A673 (cell line): ENCODE measurements around the gene RNASE7. TPM values are rescaled to one million over a fixed set of nuclear protein-coding genes. Genes with fewer than 3 reads are reported as not detected.
A peak's percentile ranks its signal among the peaks of the same experiment; 100 is the strongest.

Source experiments
- BruUV-seq: library from RNA; stranded (reverse); fragments of 400-500 nt; replicated peaks from 2 replicates; lab custom pipeline; 2021; lab: Mats Ljungman, UMichigan
- CTCF ChIA-PET: fragments of 300-600 bp; sonication (Branson Sonifier 250); formaldehyde crosslinking; loops from one replicate; lab custom pipeline; 2022; ENCODE audit warnings: antibody characterized with exemption; lab: Charles Lee
- POLR2A ChIA-PET: fragments of 300-600 bp; sonication (Branson Sonifier 250); formaldehyde crosslinking; loops from one replicate; lab custom pipeline; 2022; ENCODE audit warnings: antibody characterized with exemption; ENCODE audit not compliant: low non-redundant PET; lab: Charles Lee
- DNase-seq: peaks from one replicate; pipeline ENCODE4 v3.0.0-alpha.2; 2015; ENCODE audit warnings: low spot score
- H3K27ac ChIP-seq: fragments of 200-600 bp; sonication (generic); 2 replicates; pipeline ENCODE4 v1.5.1; 2016; ENCODE audit warnings: mixed run types, low read depth, mild to moderate bottlenecking, mixed read lengths, antibody characterized with exemption, low read length; ENCODE audit not compliant: poor library complexity, severe bottlenecking
- H3K27me3 ChIP-seq: fragments of 200-600 bp; sonication (generic); replicated peaks from 2 replicates; pipeline ENCODE4 v1.6.1; 2017; ENCODE audit warnings: mixed run types, low read depth, mild to moderate bottlenecking, mixed read lengths, antibody characterized with exemption, low read length; ENCODE audit not compliant: insufficient read depth, poor library complexity
- H3K36me3 ChIP-seq: fragments of 200-600 bp; sonication (generic); 2 replicates; pipeline ENCODE4 v1.6.1; 2016; ENCODE audit warnings: mixed run types, mild to moderate bottlenecking, mixed read lengths, antibody characterized with exemption, low read length; ENCODE audit not compliant: insufficient read depth, poor library complexity, severe bottlenecking
- H3K4me1 ChIP-seq: fragments of 200-600 bp; sonication (generic); 2 replicates; pipeline ENCODE4 v1.6.1; 2017; ENCODE audit warnings: mixed run types, mild to moderate bottlenecking, mixed read lengths, antibody characterized with exemption, low read length; ENCODE audit not compliant: insufficient read depth, poor library complexity, severe bottlenecking
- H3K4me3 ChIP-seq: fragments of 200-600 bp; sonication (generic); 2 replicates; pipeline ENCODE4 v1.5.1; 2016; ENCODE audit warnings: low read depth, mixed run types, mild to moderate bottlenecking, mixed read lengths, low read length; ENCODE audit not compliant: poor library complexity, severe bottlenecking
- H3K9me3 ChIP-seq: fragments of 200-600 bp; sonication (generic); 2 replicates; pipeline ENCODE4 v1.6.1; 2016; ENCODE audit warnings: mixed run types, low read depth, mild to moderate bottlenecking, mixed read lengths, antibody characterized with exemption, low read length; ENCODE audit not compliant: poor library complexity, severe bottlenecking
- CTCF ChIP-seq: fragments of 300-800, 200-600 bp; sonication (generic); conservative IDR thresholded peaks from 2 replicates; pipeline ENCODE4 v1.5.1; 2017; ENCODE audit warnings: low read depth, mild to moderate bottlenecking, antibody characterized with exemption, low read length, moderate library complexity, mixed read lengths
- EZH2 ChIP-seq: fragments of 200-600 bp; sonication (generic); IDR thresholded peaks from 2 replicates; pipeline ENCODE4 v1.6.1; 2017; ENCODE audit warnings: borderline replicate concordance, low read depth, mild to moderate bottlenecking, mixed read lengths, antibody characterized with exemption, low read length; ENCODE audit not compliant: poor library complexity, severe bottlenecking
- intact Hi-C: fragments of 100-400 bp; cut with micrococcal nuclease; formaldehyde crosslinking; loops from one replicate; pipeline ENCODE4 v1.10.0; 2022; ENCODE audit not compliant: unreplicated experiment
- total RNA-seq: library from RNA; stranded (reverse); gene quantifications from 2 replicates; pipeline ENCODE4 v1.2.3, GENCODE V29; 2021

The RNASE7 gene
- total RNA-seq, 1 experiment from 2014 or later: not detected

GRCh38 chr14:21022686-21023085, 19.5 kb upstream of the RNASE7 start:
- intact Hi-C loops: no loop called here
- Histone ChIP-seq H3K36me3 (no peaks in the 10 kb centered on the region), H3K4me1 (peaks cover 5% of the 10 kb centered on the region), H3K9me3 (no peaks in the 10 kb centered on the region), H3K4me3 (no peak overlapping the region), H3K27ac (no peak overlapping the region), H3K27me3 (no peaks in the 10 kb centered on the region)
- BruUV-seq: no TSS peak
- ChIA-PET POLR2A (no interaction called here), CTCF (interaction anchor here (2.6 kb wide), 1 partner anchor 8 kb away, joined by 7 read pairs; no protein-coding TSS in a partner anchor)
- TF ChIP-seq EZH2: no peak
- TF ChIP-seq CTCF: no peak
- no peak for DNase-seq

GRCh38 chr14:21023174-21023573, 19.0 kb upstream of the RNASE7 start:
- no peak overlapping the region for H3K27ac ChIP-seq
- POLR2A ChIA-PET: no interaction called here
- intact Hi-C loops: no loop called here
- TF ChIP-seq CTCF: no peak
- TF ChIP-seq EZH2: no peak
- H3K27me3 ChIP-seq: no peaks in the 10 kb centered on the region
- no TSS peak for BruUV-seq
- peaks cover 5% of the 10 kb centered on the region for H3K4me1 ChIP-seq
- no peaks in the 10 kb centered on the region for H3K9me3 ChIP-seq
- H3K36me3 ChIP-seq: no peaks in the 10 kb centered on the region
- H3K4me3 ChIP-seq: no peak overlapping the region
- CTCF ChIA-PET: interaction anchor here (2.6 kb wide), 1 partner anchor 8 kb away, joined by 7 read pairs; no protein-coding TSS in a partner anchor
- DNase-seq: no peak

- peak overlapping the region; percentile 73 for H3K4me3 ChIP-seq
- POLR2A ChIA-PET: no interaction called here
- no peaks in the 10 kb centered on the region for H3K27me3 ChIP-seq
Observed at GRCh38 chr14:21023817-21024584, 18.2 kb upstream of the RNASE7 start.

More at GRCh38 chr14:21023817-21024584, 18.2 kb upstream of the RNASE7 start:
- BruUV-seq: no TSS peak
- Histone ChIP-seq H3K9me3 (no peaks in the 10 kb centered on the region), H3K27ac (no peak overlapping the region), H3K36me3 (no peaks in the 10 kb centered on the region), H3K4me1 (peaks cover 5% of the 10 kb centered on the region)
- intact Hi-C loops: no loop called here
- no peak for DNase-seq
- CTCF ChIA-PET: interaction anchor here (2.6 kb wide), 1 partner anchor 9 kb away, joined by 7 read pairs; no protein-coding TSS in a partner anchor
- no peak for TF ChIP-seq CTCF
- no peak for TF ChIP-seq EZH2
